HEK293 (cell line): ENCODE data around the gene KCNIP4.

ENCODE experiments used
- KLF16 ChIP-seq: fragments of 450-650 bp; formaldehyde crosslinking; IDR thresholded peaks from 2 replicates; pipeline ENCODE4 v1.5.1; 2017; ENCODE audit warnings: missing biosample characterization, missing genetic modification characterization
- TRIM28 ChIP-seq: IDR thresholded peaks from 2 replicates; pipeline ENCODE4 v1.6.1; 2011; ENCODE audit warnings: low read length, control low read depth, borderline replicate concordance
- TF ChIP-seq, protein P1 (sequence below): fragments of 450-650 bp; formaldehyde crosslinking; IDR thresholded peaks from 2 replicates; pipeline ENCODE4 v1.5.1; 2016; ENCODE audit warnings: missing biosample characterization, missing genetic modification characterization
- TF ChIP-seq, protein P2 (sequence below): fragments of 450-650 bp; formaldehyde crosslinking; optimal IDR thresholded peaks from 2 replicates; pipeline ENCODE3; 2016; ENCODE audit warnings: missing biosample characterization, mild to moderate bottlenecking, missing genetic modification characterization
- TF ChIP-seq, protein P3 (sequence below): fragments of 450-650 bp; formaldehyde crosslinking; IDR thresholded peaks from 2 replicates; pipeline ENCODE4 v1.5.1; 2016; ENCODE audit warnings: missing biosample characterization, missing genetic modification characterization
- TF ChIP-seq, protein P4 (sequence below): fragments of 450-650 bp; formaldehyde crosslinking; IDR thresholded peaks from 2 replicates; pipeline ENCODE4 v1.5.1; 2016; ENCODE audit warnings: missing biosample characterization, missing genetic modification characterization
- TF ChIP-seq, protein P5 (sequence below): fragments of 450-650 bp; formaldehyde crosslinking; IDR thresholded peaks from 2 replicates; pipeline ENCODE4; 2016; ENCODE audit warnings: missing biosample characterization, missing genetic modification characterization
- TF ChIP-seq, protein P6 (sequence below): fragments of 450-650 bp; formaldehyde crosslinking; IDR thresholded peaks from 2 replicates; pipeline ENCODE4 v1.5.1; 2017; ENCODE audit warnings: missing biosample characterization, missing genetic modification characterization

DNA sequence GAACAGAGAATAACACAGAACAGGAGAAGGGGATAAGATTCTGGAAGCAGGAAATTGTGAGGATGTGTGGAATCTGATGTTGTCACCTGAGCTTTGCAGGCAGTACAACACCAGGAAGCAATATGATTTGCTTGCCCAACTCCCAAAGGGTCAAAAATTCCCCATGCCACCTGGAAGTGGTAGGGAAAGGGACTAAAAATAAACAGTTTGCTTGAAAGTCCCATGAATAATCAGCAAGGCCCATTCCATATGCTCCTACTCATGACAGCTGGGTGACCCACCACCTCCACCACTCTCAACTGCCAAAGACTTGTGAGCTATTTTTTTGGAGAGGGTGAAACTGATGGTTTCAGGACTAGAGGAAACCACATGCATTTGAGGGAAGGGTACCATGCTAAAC lies 168.4 kb downstream of the KCNIP4 start:
- TF ChIP-seq, protein P1, sequence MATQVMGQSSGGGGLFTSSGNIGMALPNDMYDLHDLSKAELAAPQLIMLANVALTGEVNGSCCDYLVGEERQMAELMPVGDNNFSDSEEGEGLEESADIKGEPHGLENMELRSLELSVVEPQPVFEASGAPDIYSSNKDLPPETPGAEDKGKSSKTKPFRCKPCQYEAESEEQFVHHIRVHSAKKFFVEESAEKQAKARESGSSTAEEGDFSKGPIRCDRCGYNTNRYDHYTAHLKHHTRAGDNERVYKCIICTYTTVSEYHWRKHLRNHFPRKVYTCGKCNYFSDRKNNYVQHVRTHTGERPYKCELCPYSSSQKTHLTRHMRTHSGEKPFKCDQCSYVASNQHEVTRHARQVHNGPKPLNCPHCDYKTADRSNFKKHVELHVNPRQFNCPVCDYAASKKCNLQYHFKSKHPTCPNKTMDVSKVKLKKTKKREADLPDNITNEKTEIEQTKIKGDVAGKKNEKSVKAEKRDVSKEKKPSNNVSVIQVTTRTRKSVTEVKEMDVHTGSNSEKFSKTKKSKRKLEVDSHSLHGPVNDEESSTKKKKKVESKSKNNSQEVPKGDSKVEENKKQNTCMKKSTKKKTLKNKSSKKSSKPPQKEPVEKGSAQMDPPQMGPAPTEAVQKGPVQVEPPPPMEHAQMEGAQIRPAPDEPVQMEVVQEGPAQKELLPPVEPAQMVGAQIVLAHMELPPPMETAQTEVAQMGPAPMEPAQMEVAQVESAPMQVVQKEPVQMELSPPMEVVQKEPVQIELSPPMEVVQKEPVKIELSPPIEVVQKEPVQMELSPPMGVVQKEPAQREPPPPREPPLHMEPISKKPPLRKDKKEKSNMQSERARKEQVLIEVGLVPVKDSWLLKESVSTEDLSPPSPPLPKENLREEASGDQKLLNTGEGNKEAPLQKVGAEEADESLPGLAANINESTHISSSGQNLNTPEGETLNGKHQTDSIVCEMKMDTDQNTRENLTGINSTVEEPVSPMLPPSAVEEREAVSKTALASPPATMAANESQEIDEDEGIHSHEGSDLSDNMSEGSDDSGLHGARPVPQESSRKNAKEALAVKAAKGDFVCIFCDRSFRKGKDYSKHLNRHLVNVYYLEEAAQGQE (tag by site-specific recombination): no peak
- TF ChIP-seq TRIM28: no peak
- TF ChIP-seq, protein P2, sequence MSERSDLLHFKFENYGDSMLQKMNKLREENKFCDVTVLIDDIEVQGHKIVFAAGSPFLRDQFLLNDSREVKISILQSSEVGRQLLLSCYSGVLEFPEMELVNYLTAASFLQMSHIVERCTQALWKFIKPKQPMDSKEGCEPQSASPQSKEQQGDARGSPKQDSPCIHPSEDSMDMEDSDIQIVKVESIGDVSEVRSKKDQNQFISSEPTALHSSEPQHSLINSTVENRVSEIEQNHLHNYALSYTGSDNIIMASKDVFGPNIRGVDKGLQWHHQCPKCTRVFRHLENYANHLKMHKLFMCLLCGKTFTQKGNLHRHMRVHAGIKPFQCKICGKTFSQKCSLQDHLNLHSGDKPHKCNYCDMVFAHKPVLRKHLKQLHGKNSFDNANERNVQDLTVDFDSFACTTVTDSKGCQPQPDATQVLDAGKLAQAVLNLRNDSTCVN: no peak
- TF ChIP-seq, protein P3, sequence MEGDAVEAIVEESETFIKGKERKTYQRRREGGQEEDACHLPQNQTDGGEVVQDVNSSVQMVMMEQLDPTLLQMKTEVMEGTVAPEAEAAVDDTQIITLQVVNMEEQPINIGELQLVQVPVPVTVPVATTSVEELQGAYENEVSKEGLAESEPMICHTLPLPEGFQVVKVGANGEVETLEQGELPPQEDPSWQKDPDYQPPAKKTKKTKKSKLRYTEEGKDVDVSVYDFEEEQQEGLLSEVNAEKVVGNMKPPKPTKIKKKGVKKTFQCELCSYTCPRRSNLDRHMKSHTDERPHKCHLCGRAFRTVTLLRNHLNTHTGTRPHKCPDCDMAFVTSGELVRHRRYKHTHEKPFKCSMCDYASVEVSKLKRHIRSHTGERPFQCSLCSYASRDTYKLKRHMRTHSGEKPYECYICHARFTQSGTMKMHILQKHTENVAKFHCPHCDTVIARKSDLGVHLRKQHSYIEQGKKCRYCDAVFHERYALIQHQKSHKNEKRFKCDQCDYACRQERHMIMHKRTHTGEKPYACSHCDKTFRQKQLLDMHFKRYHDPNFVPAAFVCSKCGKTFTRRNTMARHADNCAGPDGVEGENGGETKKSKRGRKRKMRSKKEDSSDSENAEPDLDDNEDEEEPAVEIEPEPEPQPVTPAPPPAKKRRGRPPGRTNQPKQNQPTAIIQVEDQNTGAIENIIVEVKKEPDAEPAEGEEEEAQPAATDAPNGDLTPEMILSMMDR (tag by site-specific recombination): no peak
- TF ChIP-seq, protein P4, sequence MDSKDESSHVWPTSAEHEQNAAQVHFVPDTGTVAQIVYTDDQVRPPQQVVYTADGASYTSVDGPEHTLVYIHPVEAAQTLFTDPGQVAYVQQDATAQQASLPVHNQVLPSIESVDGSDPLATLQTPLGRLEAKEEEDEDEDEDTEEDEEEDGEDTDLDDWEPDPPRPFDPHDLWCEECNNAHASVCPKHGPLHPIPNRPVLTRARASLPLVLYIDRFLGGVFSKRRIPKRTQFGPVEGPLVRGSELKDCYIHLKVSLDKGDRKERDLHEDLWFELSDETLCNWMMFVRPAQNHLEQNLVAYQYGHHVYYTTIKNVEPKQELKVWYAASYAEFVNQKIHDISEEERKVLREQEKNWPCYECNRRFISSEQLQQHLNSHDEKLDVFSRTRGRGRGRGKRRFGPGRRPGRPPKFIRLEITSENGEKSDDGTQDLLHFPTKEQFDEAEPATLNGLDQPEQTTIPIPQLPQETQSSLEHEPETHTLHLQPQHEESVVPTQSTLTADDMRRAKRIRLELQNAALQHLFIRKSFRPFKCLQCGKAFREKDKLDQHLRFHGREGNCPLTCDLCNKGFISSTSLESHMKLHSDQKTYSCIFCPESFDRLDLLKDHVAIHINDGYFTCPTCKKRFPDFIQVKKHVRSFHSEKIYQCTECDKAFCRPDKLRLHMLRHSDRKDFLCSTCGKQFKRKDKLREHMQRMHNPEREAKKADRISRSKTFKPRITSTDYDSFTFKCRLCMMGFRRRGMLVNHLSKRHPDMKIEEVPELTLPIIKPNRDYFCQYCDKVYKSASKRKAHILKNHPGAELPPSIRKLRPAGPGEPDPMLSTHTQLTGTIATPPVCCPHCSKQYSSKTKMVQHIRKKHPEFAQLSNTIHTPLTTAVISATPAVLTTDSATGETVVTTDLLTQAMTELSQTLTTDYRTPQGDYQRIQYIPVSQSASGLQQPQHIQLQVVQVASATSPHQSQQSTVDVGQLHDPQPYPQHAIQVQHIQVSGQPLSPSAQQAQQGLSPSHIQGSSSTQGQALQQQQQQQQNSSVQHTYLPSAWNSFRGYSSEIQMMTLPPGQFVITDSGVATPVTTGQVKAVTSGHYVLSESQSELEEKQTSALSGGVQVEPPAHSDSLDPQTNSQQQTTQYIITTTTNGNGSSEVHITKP (tag by site-specific recombination): no peak
- TF ChIP-seq, protein P5, sequence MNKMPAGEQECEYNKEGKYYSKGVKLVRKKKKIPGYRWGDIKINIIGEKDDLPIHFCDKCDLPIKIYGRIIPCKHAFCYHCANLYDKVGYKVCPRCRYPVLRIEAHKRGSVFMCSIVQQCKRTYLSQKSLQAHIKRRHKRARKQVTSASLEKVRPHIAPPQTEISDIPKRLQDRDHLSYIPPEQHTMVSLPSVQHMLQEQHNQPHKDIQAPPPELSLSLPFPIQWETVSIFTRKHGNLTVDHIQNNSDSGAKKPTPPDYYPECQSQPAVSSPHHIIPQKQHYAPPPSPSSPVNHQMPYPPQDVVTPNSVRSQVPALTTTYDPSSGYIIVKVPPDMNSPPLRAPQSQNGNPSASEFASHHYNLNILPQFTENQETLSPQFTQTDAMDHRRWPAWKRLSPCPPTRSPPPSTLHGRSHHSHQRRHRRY (tag by site-specific recombination): no peak
- TF ChIP-seq, protein P6, sequence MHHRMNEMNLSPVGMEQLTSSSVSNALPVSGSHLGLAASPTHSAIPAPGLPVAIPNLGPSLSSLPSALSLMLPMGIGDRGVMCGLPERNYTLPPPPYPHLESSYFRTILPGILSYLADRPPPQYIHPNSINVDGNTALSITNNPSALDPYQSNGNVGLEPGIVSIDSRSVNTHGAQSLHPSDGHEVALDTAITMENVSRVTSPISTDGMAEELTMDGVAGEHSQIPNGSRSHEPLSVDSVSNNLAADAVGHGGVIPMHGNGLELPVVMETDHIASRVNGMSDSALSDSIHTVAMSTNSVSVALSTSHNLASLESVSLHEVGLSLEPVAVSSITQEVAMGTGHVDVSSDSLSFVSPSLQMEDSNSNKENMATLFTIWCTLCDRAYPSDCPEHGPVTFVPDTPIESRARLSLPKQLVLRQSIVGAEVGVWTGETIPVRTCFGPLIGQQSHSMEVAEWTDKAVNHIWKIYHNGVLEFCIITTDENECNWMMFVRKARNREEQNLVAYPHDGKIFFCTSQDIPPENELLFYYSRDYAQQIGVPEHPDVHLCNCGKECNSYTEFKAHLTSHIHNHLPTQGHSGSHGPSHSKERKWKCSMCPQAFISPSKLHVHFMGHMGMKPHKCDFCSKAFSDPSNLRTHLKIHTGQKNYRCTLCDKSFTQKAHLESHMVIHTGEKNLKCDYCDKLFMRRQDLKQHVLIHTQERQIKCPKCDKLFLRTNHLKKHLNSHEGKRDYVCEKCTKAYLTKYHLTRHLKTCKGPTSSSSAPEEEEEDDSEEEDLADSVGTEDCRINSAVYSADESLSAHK (tag by site-specific recombination): no peak
- TF ChIP-seq KLF16 (tag by site-specific recombination): no peak
